ENCODE measurements around the gene LIMA1. TPM values are rescaled to one million over a fixed set of nuclear protein-coding genes. Genes with fewer than 3 reads are reported as not detected.
"Not testable (repeated sequence)": the region's sequence is repeated elsewhere in the genome, so short reads cannot be mapped to it uniquely, and the experiment has no call there.

The LIMA1 gene
- total RNA-seq, 1 experiment from 2014 or later, result 199 TPM

GRCh38 chr12:50275556-50275955 lies 7.8 kb downstream of the LIMA1 start:
- DNase-seq (ENCODE audit: low read depth in 1 of 2, low spot score in 2 of 2), result no peak
- Histone ChIP-seq H3K27ac (no peak overlapping the region), H3K4me1 (replicated peaks) (no peaks in the 10 kb centered on the region), H3K27me3 (replicated peaks) (no peaks in the 10 kb centered on the region), H3K4me3 (no peak overlapping the region), H3K9me3 (replicated peaks) (no peaks in the 10 kb centered on the region), H3K36me3 (no peaks in the 10 kb centered on the region)

GRCh38 chr12:50275127-50275526 lies 8.2 kb downstream of the LIMA1 start:
- DNase-seq (ENCODE audit: low read depth in 1 of 2, low spot score in 2 of 2); H3K36me3 ChIP-seq; H3K27me3 ChIP-seq (replicated peaks); H3K4me1 ChIP-seq (replicated peaks); H3K9me3 ChIP-seq (replicated peaks); H3K4me3 ChIP-seq; H3K27ac ChIP-seq: not testable (repeated sequence)

GRCh38 chr12:50271724-50272247 lies 11.5 kb downstream of the LIMA1 start:
- H3K27me3 ChIP-seq (replicated peaks), result no peaks in the 10 kb centered on the region
- no peak for DNase-seq (ENCODE audit: low read depth in 1 of 2, low spot score in 2 of 2)
- H3K27ac ChIP-seq, result no peak overlapping the region
- no peak overlapping the region for H3K4me3 ChIP-seq
- H3K36me3 ChIP-seq, result no peaks in the 10 kb centered on the region
- no peaks in the 10 kb centered on the region for H3K4me1 ChIP-seq (replicated peaks)
- no peaks in the 10 kb centered on the region for H3K9me3 ChIP-seq (replicated peaks)

GRCh38 chr12:50268482-50268881 lies 14.8 kb downstream of the LIMA1 start:
- Histone ChIP-seq H3K36me3 (no peaks in the 10 kb centered on the region), H3K4me3 (no peak overlapping the region), H3K9me3 (replicated peaks) (no peaks in the 10 kb centered on the region), H3K27me3 (replicated peaks) (no peaks in the 10 kb centered on the region), H3K4me1 (replicated peaks) (no peaks in the 10 kb centered on the region), H3K27ac (no peak overlapping the region)
- no peak for DNase-seq (ENCODE audit: low read depth in 1 of 2, low spot score in 2 of 2)

GRCh38 chr12:50265770-50266524 lies 17.4 kb downstream of the LIMA1 start:
- Histone ChIP-seq H3K4me3 (no peak overlapping the region), H3K27ac (no peak overlapping the region), H3K36me3 (no peaks in the 10 kb centered on the region), H3K9me3 (replicated peaks) (no peaks in the 10 kb centered on the region), H3K4me1 (replicated peaks) (0 out of 2 replicates have a peak, but pooled peaks cover 4% of the 10 kb centered on the region), H3K27me3 (replicated peaks) (no peaks in the 10 kb centered on the region)
- DNase-seq (ENCODE audit: low read depth in 1 of 2, low spot score in 2 of 2), result no peak

- DNase-seq (ENCODE audit: low read depth in 1 of 2, low spot score in 2 of 2), result no peak
- peaks cover 21% of the 10 kb centered on the region for H3K4me1 ChIP-seq (replicated peaks)
- no peaks in the 10 kb centered on the region for H3K36me3 ChIP-seq
- H3K27ac ChIP-seq, result no peak overlapping the region
- H3K9me3 ChIP-seq (replicated peaks), result no peaks in the 10 kb centered on the region
- H3K27me3 ChIP-seq (replicated peaks), result no peaks in the 10 kb centered on the region
- H3K4me3 ChIP-seq, result no peak overlapping the region
Observed at GRCh38 chr12:50263832-50264231, 19.5 kb downstream of the LIMA1 start.

GRCh38 chr12:50261654-50262053 lies 21.7 kb downstream of the LIMA1 start:
- DNase-seq (ENCODE audit: low read depth in 1 of 2, low spot score in 2 of 2), result no peak
- Histone ChIP-seq H3K36me3 (no peaks in the 10 kb centered on the region), H3K27ac (no peak overlapping the region), H3K27me3 (replicated peaks) (no peaks in the 10 kb centered on the region), H3K4me1 (replicated peaks) (peaks cover 41% of the 10 kb centered on the region), H3K4me3 (no peak overlapping the region), H3K9me3 (replicated peaks) (no peaks in the 10 kb centered on the region)

- Histone ChIP-seq H3K27ac (peak overlapping the region; percentile 31; the same call in 1 of the 2 replicates), H3K4me1 (replicated peaks) (peaks cover 50% of the 10 kb centered on the region), H3K27me3 (replicated peaks) (no peaks in the 10 kb centered on the region), H3K9me3 (replicated peaks) (no peaks in the 10 kb centered on the region), H3K4me3 (no peak overlapping the region), H3K36me3 (no peaks in the 10 kb centered on the region)
- DNase-seq (ENCODE audit: low read depth in 1 of 2, low spot score in 2 of 2), result no peak
Observed at GRCh38 chr12:50258167-50258551, 25.2 kb downstream of the LIMA1 start.

GRCh38 chr12:50257236-50258166 lies 25.8 kb downstream of the LIMA1 start:
- Histone ChIP-seq H3K4me1 (replicated peaks) (peaks cover 50% of the 10 kb centered on the region), H3K9me3 (replicated peaks) (no peaks in the 10 kb centered on the region), H3K27ac (peak overlapping the region; percentile 31), H3K36me3 (no peaks in the 10 kb centered on the region), H3K4me3 (no peak overlapping the region), H3K27me3 (replicated peaks) (no peaks in the 10 kb centered on the region)
- DNase-seq (ENCODE audit: low read depth in 1 of 2, low spot score in 2 of 2), result peak in 1 of 2 experiments; percentile 71

- Histone ChIP-seq H3K27ac (no peak overlapping the region), H3K4me3 (no peak overlapping the region), H3K27me3 (replicated peaks) (no peaks in the 10 kb centered on the region), H3K4me1 (replicated peaks) (peaks cover 50% of the 10 kb centered on the region), H3K36me3 (no peaks in the 10 kb centered on the region), H3K9me3 (replicated peaks) (no peaks in the 10 kb centered on the region)
- no peak for DNase-seq (ENCODE audit: low read depth in 1 of 2, low spot score in 2 of 2)
Observed at GRCh38 chr12:50256761-50257160, 26.6 kb downstream of the LIMA1 start.

- DNase-seq (ENCODE audit: low read depth in 1 of 2, low spot score in 2 of 2), result no peak
- no peak overlapping the region for H3K4me3 ChIP-seq
- H3K27me3 ChIP-seq (replicated peaks), result no peaks in the 10 kb centered on the region
- H3K9me3 ChIP-seq (replicated peaks), result no peaks in the 10 kb centered on the region
- no peak overlapping the region for H3K27ac ChIP-seq
- no peaks in the 10 kb centered on the region for H3K36me3 ChIP-seq
- peaks cover 36% of the 10 kb centered on the region for H3K4me1 ChIP-seq (replicated peaks)
Observed at GRCh38 chr12:50252977-50253602, 30.2 kb downstream of the LIMA1 start.

- Histone ChIP-seq H3K36me3 (no peaks in the 10 kb centered on the region), H3K27ac (no peak overlapping the region), H3K9me3 (replicated peaks) (no peaks in the 10 kb centered on the region), H3K27me3 (replicated peaks) (no peaks in the 10 kb centered on the region), H3K4me3 (no peak overlapping the region), H3K4me1 (replicated peaks) (peaks cover 32% of the 10 kb centered on the region)
- DNase-seq (ENCODE audit: low read depth in 1 of 2, low spot score in 2 of 2), result no peak
Observed at GRCh38 chr12:50251619-50252252, 31.6 kb downstream of the LIMA1 start.

GRCh38 chr12:50249464-50250182 lies 33.7 kb downstream of the LIMA1 start:
- Histone ChIP-seq H3K36me3 (no peaks in the 10 kb centered on the region), H3K4me3 (no peak overlapping the region), H3K27ac (no peak overlapping the region), H3K27me3 (replicated peaks) (no peaks in the 10 kb centered on the region), H3K9me3 (replicated peaks) (no peaks in the 10 kb centered on the region), H3K4me1 (replicated peaks) (peaks cover 41% of the 10 kb centered on the region)
- no peak for DNase-seq (ENCODE audit: low read depth in 1 of 2, low spot score in 2 of 2)
